Measurements from ENCODE around the gene DCTN3.

DNA sequence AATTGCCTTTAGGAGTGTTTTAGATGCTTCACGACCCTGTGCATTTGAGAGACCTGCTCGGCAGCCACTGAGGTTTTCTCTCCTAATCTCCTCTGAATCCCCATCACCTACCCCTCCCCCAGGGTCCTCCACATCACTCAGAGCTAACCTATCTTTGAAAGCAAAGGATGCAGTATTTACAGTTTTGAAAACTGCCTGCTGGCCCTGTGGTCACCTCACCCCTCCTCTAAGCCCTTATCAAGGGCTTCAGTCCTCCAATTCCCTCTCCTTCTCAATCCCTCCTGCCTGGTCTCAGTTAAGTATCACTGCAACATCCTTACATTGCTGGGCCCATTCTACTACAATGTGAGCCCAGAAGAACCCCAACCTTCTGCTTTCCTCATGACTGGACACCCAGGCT, 13.0 kb downstream of the DCTN3 start:
- TF ChIP-seq POLR2A (IDR thresholded peaks at IDR 0.05; ENCODE audit: low read length) = no peak
- no peak for TF ChIP-seq GATA1 (IDR thresholded peaks at IDR 0.05; ENCODE audit: low read depth, low read length)

Measured in erythroblast (primary cell).